GM18870 (cell line): ENCODE measurements around the gene UQCC2.

Experiments used
- ATAC-seq: cut with Tn5 transposase; IDR thresholded peaks from one replicate; pipeline ENCODE4 v1.9.1; 2021; ENCODE audit warnings: moderate library complexity; ENCODE audit not compliant: unreplicated experiment

The UQCC2 gene

DNA sequence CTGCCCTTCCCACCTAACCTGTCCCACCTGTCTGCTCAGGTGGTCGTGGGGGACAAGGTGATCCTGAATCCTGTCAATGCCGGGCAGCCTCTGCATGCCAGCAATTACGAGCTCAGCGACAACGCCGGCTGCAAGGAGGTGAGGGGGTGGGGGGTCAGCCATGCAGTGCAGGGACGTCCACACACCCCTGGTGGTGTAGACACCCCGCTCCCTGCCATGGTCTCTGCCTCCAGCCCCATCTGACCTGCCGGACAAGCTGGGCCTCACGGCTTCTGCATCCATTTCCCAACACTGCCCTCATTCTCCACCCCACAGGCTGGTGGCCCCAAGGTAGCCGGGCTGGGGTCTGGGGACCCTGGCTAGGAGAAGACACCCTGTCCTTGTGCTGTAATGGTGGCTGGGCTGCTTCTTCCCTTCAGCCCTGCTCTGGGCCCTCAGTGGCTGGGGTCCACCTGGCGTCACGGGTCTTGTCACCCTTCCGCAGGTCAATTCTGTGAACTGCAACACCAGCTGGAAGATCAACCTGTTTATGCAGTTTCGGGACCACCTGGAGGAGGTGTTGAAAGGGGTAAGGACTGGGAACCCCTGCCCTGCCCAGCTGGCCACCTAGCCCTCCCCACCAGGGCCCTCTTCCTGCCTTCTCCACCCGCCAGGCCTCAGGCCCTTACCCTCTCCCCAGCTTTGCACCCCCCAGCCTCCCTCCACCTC is 52.4 kb downstream of the UQCC2 start:
- no peak for ATAC-seq

- no peak for ATAC-seq
Measured at GRCh38 chr6:33656844-33657243, 54.7 kb downstream of the UQCC2 start.

GRCh38 chr6:33654831-33655554 is 56.5 kb downstream of the UQCC2 start:
- ATAC-seq, result no peak

GRCh38 chr6:33652002-33652401 is 59.5 kb downstream of the UQCC2 start:
- ATAC-seq, result no peak

DNA sequence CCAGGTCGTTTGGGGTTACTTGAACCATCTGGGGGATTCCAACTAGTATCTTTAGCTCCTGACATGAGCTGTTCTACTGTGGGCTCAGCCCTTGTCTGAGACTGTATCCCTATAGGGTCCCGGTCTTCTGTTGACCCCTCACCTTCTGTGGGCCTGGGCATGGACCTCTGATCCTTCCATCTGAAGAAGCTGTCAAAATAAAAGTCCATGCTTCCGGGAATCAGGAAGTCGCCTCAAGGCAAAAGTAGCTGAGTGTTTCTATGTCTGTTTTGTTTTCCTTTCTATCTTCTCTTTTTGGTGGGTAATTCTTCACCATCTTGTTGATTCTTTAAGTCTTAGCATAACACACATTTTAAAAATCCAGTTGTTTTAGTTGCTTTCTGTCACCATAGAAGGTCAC is 60.1 kb downstream of the UQCC2 start:
- no peak for ATAC-seq
